22Rv1 (cell line): ENCODE measurements around the gene HERPUD1.

Experiments
- ZFX ChIP-seq: fragments of 450-650 bp; IDR thresholded peaks from 2 replicates; pipeline ENCODE4 v1.6.1; 2017; ENCODE audit warnings: antibody characterized with exemption, borderline replicate concordance
- TF ChIP-seq, protein P1 (sequence below): fragments of 450-650 bp; IDR thresholded peaks from 2 replicates; pipeline ENCODE4 v1.5.1; 2017; ENCODE audit warnings: mild to moderate bottlenecking

DNA sequence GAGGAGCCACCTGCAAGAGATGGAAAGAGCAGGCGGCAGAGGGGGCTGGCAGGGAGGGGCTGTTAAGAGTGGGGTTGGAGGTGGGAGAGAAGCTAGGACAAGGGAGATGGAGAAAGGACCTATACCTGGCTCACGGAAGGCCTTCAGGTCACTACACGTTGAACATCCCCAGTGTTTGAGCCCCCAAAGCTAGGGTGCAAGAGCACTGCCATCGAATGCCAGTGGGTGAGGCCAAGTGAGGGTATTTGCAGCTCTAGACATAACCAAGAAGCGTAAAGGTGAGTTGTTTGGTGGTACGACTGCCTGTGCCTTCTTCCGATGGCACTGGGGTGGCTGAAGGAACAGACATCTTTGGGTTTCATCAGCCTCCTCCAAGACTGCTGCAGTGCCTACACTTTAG, 17.0 kb upstream of the HERPUD1 start:
- TF ChIP-seq, protein P1, sequence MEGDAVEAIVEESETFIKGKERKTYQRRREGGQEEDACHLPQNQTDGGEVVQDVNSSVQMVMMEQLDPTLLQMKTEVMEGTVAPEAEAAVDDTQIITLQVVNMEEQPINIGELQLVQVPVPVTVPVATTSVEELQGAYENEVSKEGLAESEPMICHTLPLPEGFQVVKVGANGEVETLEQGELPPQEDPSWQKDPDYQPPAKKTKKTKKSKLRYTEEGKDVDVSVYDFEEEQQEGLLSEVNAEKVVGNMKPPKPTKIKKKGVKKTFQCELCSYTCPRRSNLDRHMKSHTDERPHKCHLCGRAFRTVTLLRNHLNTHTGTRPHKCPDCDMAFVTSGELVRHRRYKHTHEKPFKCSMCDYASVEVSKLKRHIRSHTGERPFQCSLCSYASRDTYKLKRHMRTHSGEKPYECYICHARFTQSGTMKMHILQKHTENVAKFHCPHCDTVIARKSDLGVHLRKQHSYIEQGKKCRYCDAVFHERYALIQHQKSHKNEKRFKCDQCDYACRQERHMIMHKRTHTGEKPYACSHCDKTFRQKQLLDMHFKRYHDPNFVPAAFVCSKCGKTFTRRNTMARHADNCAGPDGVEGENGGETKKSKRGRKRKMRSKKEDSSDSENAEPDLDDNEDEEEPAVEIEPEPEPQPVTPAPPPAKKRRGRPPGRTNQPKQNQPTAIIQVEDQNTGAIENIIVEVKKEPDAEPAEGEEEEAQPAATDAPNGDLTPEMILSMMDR: no peak
- TF ChIP-seq ZFX: no peak
